Keratinocyte (primary cell): ENCODE data around the gene PPIP5K2.

Experiments used
- CTCF ChIP-seq, 3 experiments: IDR thresholded peaks in 1 of 3; conservative IDR thresholded peaks in 1 of 3; optimal IDR thresholded peaks in 1 of 3; 2 replicates in 2 of 3; 3 replicates in 1 of 3; pipeline versions ENCODE3 to v1.5.1; 2011; ENCODE audit warnings: low read length in 3 of 3, mild to moderate bottlenecking in 3 of 3, moderate library complexity in 2 of 3, control low read depth in 1 of 3, inconsistent platforms in 1 of 3; ENCODE audit not compliant: insufficient read depth in 2 of 3; ENCODE audit errors: extremely low read depth in 1 of 3
- EZH2 ChIP-seq: IDR thresholded peaks from one replicate; pipeline ENCODE4 v1.6.1; 2012; ENCODE audit warnings: inconsistent platforms, mild to moderate bottlenecking, low read length, moderate library complexity

DNA sequence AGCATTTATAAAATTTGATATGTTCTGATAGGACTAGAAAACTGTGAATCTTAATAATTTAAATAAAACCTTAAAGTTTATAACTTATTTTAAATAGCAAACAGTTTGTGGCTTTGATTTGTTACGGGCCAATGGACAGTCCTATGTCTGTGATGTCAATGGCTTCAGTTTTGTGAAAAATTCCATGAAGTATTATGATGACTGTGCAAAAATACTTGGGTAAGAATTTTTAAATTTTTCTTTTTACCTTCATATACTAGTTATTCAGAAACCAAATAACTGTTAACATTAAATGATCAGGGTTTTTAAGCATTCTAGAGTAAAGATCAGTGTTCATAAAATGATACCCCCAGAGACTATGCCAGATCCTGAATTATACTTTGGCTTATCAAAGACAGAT lies 31.1 kb downstream of the PPIP5K2 start:
- TF ChIP-seq EZH2 (no peak), CTCF (optimal IDR thresholded peaks at IDR 0.05 in 1 of 3, IDR thresholded peaks at IDR 0.05 in 1 of 3, conservative IDR thresholded peaks at IDR 0.05 in 1 of 3; ENCODE audit: extremely low read depth in 1 of 3, insufficient read depth in 2 of 3, low read length in 3 of 3) (no peak)
